Tibial nerve (tissue), 4 donors: ENCODE measurements around the gene DNAH14. TPM values are rescaled to one million over a fixed set of nuclear protein-coding genes. Genes with fewer than 3 reads are reported as not detected.
"Not testable (repeated sequence)": the region's sequence is repeated elsewhere in the genome, so short reads cannot be mapped to it uniquely, and the experiment has no call there.

Experiments used
- DNase-seq, 2 donors: peaks; one replicate each; pipeline ENCODE4 v3.0.0-alpha.2; 2019; ENCODE audit warnings: low spot score in 2 of 2
- H3K27ac ChIP-seq, 4 donors: fragments of 200-600 bp; sonication (generic) in 3 of 4; one replicate each; pipeline ENCODE4 v1.5.1; 2017 to 2019; ENCODE audit warnings: mild to moderate bottlenecking in 1 of 4
- H3K27me3 ChIP-seq, 2 donors: fragments of 200-600 bp; sonication (generic) in 1 of 2; one replicate each; pipeline versions ENCODE4 v1.5.1 to v1.6.0; 2017 to 2019
- H3K36me3 ChIP-seq, 3 donors: fragments of 200-600 bp; sonication (generic); one replicate each; pipeline ENCODE4 v1.5.1; 2018 to 2019
- H3K4me1 ChIP-seq, 4 donors: fragments of 200-600 bp; sonication (generic) in 3 of 4; one replicate each; pipeline ENCODE4 v1.5.1; 2017 to 2019
- H3K4me3 ChIP-seq, 4 donors: fragments of 200-600 bp; sonication (generic) in 3 of 4; one replicate each; pipeline ENCODE4 v1.5.1; 2017 to 2019; ENCODE audit warnings: mild to moderate bottlenecking in 1 of 4, moderate library complexity in 1 of 4
- H3K9me3 ChIP-seq, 4 donors: fragments of 200-600 bp; sonication (generic) in 3 of 4; one replicate each; pipeline ENCODE4 v1.5.1; 2017 to 2019
- CTCF ChIP-seq, 5 experiments: fragments of 200-600 bp in 3 of 5; fragments of 450-650 bp in 2 of 5; sonication (generic) in 3 of 5; IDR thresholded peaks; one replicate each; pipeline ENCODE4 v1.5.1; 2016 to 2019; ENCODE audit warnings: antibody characterized with exemption in 5 of 5, mild to moderate bottlenecking in 3 of 5, moderate library complexity in 2 of 5
- EP300 ChIP-seq, 2 donors: sonication (generic); formaldehyde crosslinking; IDR thresholded peaks; one replicate each; pipeline ENCODE4 v1.6.1; 2017; ENCODE audit warnings: antibody characterized with exemption in 2 of 2, mild to moderate bottlenecking in 1 of 2
- POLR2A ChIP-seq, 2 donors: fragments of 450-650 bp; IDR thresholded peaks; one replicate each; pipeline ENCODE4 v1.6.1; 2017; ENCODE audit warnings: antibody characterized with exemption in 2 of 2, mild to moderate bottlenecking in 2 of 2, moderate library complexity in 2 of 2
- WGBS, 2 donors: methylation state at CpG; one replicate each; pipeline ENCODE4 v1.1.5; 2018; 5-methylcytosine and 5-hydroxymethylcytosine counted together
- total RNA-seq, 4 donors: library from RNA; depleted of rRNA; stranded (reverse); fragments of >200 nt; gene quantifications; one replicate each; pipeline ENCODE4 v1.1.0, GENCODE V29; 2016

The DNAH14 gene
- total RNA-seq, 4 donors from 2014 or later: 1.2 to 6.5 (median 4.4) TPM

- DNase-seq: no peak
- no peak overlapping the region for H3K27ac ChIP-seq
- H3K36me3 ChIP-seq: no peaks in the 10 kb centered on the region
- TF ChIP-seq EP300 (IDR thresholded peaks at IDR 0.05) (no peak), POLR2A (IDR thresholded peaks at IDR 0.05) (no peak), CTCF (IDR thresholded peaks at IDR 0.05) (no peak)
- WGBS, 2 donors: 79 to 80% methylated on average over 3 of the region's 3 CpGs
- no peak overlapping the region for H3K4me3 ChIP-seq
- H3K4me1 ChIP-seq: no peaks in the 10 kb centered on the region
- H3K27me3 ChIP-seq: no peaks in the 10 kb centered on the region
- peaks cover 0 to 22% (median 6%) of the 10 kb centered on the region in 4 donors for H3K9me3 ChIP-seq
Measured at GRCh38 chr1:225137976-225138375, 208.5 kb downstream of the DNAH14 start.

GRCh38 chr1:225143001-225143400 is 213.5 kb downstream of the DNAH14 start:
- Histone ChIP-seq H3K4me3 (no peak overlapping the region), H3K36me3 (no peaks in the 10 kb centered on the region), H3K27ac (no peak overlapping the region), H3K9me3 (no peaks in the 10 kb centered on the region), H3K4me1 (no peaks in the 10 kb centered on the region), H3K27me3 (no peaks in the 10 kb centered on the region)
- TF ChIP-seq CTCF (IDR thresholded peaks at IDR 0.05) (no peak), EP300 (IDR thresholded peaks at IDR 0.05) (no peak), POLR2A (IDR thresholded peaks at IDR 0.05) (no peak)
- no peak for DNase-seq

DNA sequence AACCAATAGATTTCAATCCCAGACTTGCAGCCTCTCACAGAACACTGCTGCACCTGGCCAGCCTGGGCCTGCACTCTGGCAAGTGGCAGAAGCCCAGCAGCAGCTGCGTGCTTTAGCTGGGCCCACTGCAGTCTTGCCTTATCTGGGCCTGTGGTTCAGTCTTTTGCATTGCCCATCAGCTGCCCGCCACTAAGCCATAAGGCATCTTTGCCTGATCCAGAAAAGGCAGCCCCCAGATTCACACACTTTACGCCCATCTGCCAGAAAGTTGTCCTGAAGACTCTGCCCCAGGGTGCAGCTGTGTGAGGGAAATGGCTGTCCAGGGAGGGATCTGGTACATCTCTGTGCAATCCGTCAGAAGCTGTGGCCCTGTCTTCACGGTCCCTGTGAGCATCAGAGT is 217.0 kb downstream of the DNAH14 start:
- Histone ChIP-seq H3K27ac (no peak overlapping the region), H3K4me3 (no peak overlapping the region), H3K36me3 (no peaks in the 10 kb centered on the region), H3K27me3 (no peaks in the 10 kb centered on the region), H3K4me1 (no peaks in the 10 kb centered on the region), H3K9me3 (no peaks in the 10 kb centered on the region)
- WGBS, 2 donors: 72 to 87% methylated on average over 5 of the region's 5 CpGs
- DNase-seq: no peak
- TF ChIP-seq EP300 (IDR thresholded peaks at IDR 0.05) (no peak), CTCF (IDR thresholded peaks at IDR 0.05) (no peak), POLR2A (IDR thresholded peaks at IDR 0.05) (no peak)

GRCh38 chr1:225147791-225148190 is 218.3 kb downstream of the DNAH14 start:
- not testable (repeated sequence) for H3K27me3 ChIP-seq, H3K4me3 ChIP-seq, H3K27ac ChIP-seq, DNase-seq, H3K4me1 ChIP-seq, H3K36me3 ChIP-seq, H3K9me3 ChIP-seq

DNA sequence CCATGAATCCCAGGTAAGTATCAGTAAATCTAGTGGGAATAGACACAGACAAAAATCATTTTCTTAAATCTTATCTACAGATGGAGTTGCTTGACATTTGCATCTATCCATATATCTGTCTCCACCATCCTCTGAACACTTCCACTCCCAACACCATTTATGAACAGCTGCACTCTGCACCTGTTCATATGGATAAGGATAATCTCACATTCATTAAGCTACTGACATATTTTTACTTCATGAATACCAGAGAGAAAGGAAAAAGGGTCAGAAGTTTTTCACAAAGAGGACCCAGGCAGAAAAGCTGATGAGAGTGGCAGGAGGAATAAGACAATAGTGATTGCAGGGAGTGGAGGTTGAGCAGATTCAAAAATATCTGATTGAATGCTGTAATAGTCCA is 222.6 kb downstream of the DNAH14 start:
- no peaks in the 10 kb centered on the region for H3K4me1 ChIP-seq
- DNase-seq: no peak
- H3K36me3 ChIP-seq: no peaks in the 10 kb centered on the region
- TF ChIP-seq POLR2A (IDR thresholded peaks at IDR 0.05): no peak
- TF ChIP-seq EP300 (IDR thresholded peaks at IDR 0.05): no peak
- TF ChIP-seq CTCF (IDR thresholded peaks at IDR 0.05): no peak
- H3K4me3 ChIP-seq: no peak overlapping the region
- no peak overlapping the region for H3K27ac ChIP-seq
- H3K9me3 ChIP-seq: no peaks in the 10 kb centered on the region
- no peaks in the 10 kb centered on the region for H3K27me3 ChIP-seq

- H3K9me3 ChIP-seq: no peaks in the 10 kb centered on the region
- H3K27ac ChIP-seq: no peak overlapping the region
- no peaks in the 10 kb centered on the region for H3K27me3 ChIP-seq
- H3K36me3 ChIP-seq: no peaks in the 10 kb centered on the region
- H3K4me1 ChIP-seq: no peaks in the 10 kb centered on the region
- TF ChIP-seq POLR2A (IDR thresholded peaks at IDR 0.05): no peak
- TF ChIP-seq CTCF (IDR thresholded peaks at IDR 0.05): no peak
- H3K4me3 ChIP-seq: no peak overlapping the region
- DNase-seq: no peak
- WGBS, 2 donors: 89 to 92% methylated on average over 1 of the region's 1 CpG
Measured at GRCh38 chr1:225155555-225155954, 226.1 kb downstream of the DNAH14 start.
